H9 (cell line): ENCODE measurements around the gene DISP3. TPM values are rescaled to one million over a fixed set of nuclear protein-coding genes. Genes with fewer than 3 reads are reported as not detected.

ENCODE experiments used
- DNase-seq: peaks from one replicate; pipeline ENCODE4 v3.0.0-alpha.2; 2017
- H2AFZ ChIP-seq: one replicate; pipeline ENCODE4 v1.6.1; 2013; ENCODE audit warnings: mild to moderate bottlenecking, low read length, control low read depth, moderate library complexity
- H2AK5ac ChIP-seq: 2 replicates; pipeline ENCODE4 v1.6.1; 2013; ENCODE audit warnings: low read length, control low read depth, mixed read lengths; ENCODE audit not compliant: insufficient read length
- H2BK120ac ChIP-seq: one replicate; pipeline ENCODE4 v1.6.1; 2013; ENCODE audit warnings: low read depth, mild to moderate bottlenecking, low read length, control low read depth, inconsistent platforms; ENCODE audit not compliant: poor library complexity, severe bottlenecking
- H2BK12ac ChIP-seq: 2 replicates; pipeline ENCODE4 v1.6.1; 2013; ENCODE audit warnings: low read length, control low read depth, mixed read lengths, low read depth; ENCODE audit not compliant: insufficient read length
- H2BK15ac ChIP-seq: 2 replicates; pipeline ENCODE4 v1.6.1; 2013; ENCODE audit warnings: low read depth, low read length, control low read depth
- H2BK20ac ChIP-seq: one replicate; pipeline ENCODE4 v1.6.1; 2013; ENCODE audit warnings: low read depth, mild to moderate bottlenecking, low read length, control low read depth, inconsistent platforms; ENCODE audit not compliant: poor library complexity, severe bottlenecking
- H2BK5ac ChIP-seq: 2 replicates; pipeline ENCODE4 v1.6.1; 2013; ENCODE audit warnings: low read length, control low read depth, mixed read lengths; ENCODE audit not compliant: insufficient read length
- H3K14ac ChIP-seq: 2 replicates; pipeline ENCODE4 v1.6.1; 2013; ENCODE audit warnings: low read length, control low read depth; ENCODE audit not compliant: insufficient read depth
- H3K18ac ChIP-seq: 2 replicates; pipeline ENCODE4 v1.6.1; 2013; ENCODE audit warnings: low read depth, mild to moderate bottlenecking, mixed read lengths, low read length, control low read depth; ENCODE audit not compliant: insufficient read length
- H3K23ac ChIP-seq: 2 replicates; pipeline ENCODE4 v1.6.1; 2013; ENCODE audit warnings: low read length, control low read depth, mixed read lengths, low read depth; ENCODE audit not compliant: insufficient read length
- H3K23me2 ChIP-seq: 2 replicates; pipeline ENCODE4 v1.6.1; 2013; ENCODE audit warnings: low read depth, mild to moderate bottlenecking, mixed read lengths, low read length, control low read depth; ENCODE audit not compliant: insufficient read length, poor library complexity, severe bottlenecking
- H3K27ac ChIP-seq: 2 replicates; pipeline ENCODE4 v1.5.1; 2013; ENCODE audit warnings: low read length, control low read depth, mixed read lengths, low read depth; ENCODE audit not compliant: insufficient read length
- H3K27me3 ChIP-seq: 2 replicates; pipeline ENCODE4 v1.6.1; 2013; ENCODE audit warnings: low read length, control low read depth, inconsistent platforms; ENCODE audit not compliant: insufficient read depth
- H3K4ac ChIP-seq: 2 replicates; pipeline ENCODE4 v1.6.1; 2013; ENCODE audit warnings: low read depth, mild to moderate bottlenecking, control low read depth, inconsistent platforms, low read length, moderate library complexity
- H3K4me1 ChIP-seq: 2 replicates; pipeline ENCODE4 v1.6.1; 2013; ENCODE audit warnings: low read length, control low read depth, inconsistent platforms; ENCODE audit not compliant: insufficient read depth
- H3K4me2 ChIP-seq: 2 replicates; pipeline ENCODE4 v1.6.1; 2013; ENCODE audit warnings: low read length, control low read depth, mixed read lengths; ENCODE audit not compliant: insufficient read length, insufficient read depth
- H3K56ac ChIP-seq: 2 replicates; pipeline ENCODE4 v1.6.1; 2013; ENCODE audit warnings: low read depth, mild to moderate bottlenecking, mixed read lengths, low read length, control low read depth; ENCODE audit not compliant: insufficient read length
- H3K79me1 ChIP-seq: 2 replicates; pipeline ENCODE4 v1.6.1; 2013; ENCODE audit warnings: low read depth, mild to moderate bottlenecking, moderate library complexity, low read length, control low read depth, inconsistent platforms; ENCODE audit not compliant: insufficient read depth, poor library complexity, severe bottlenecking
- H3K79me2 ChIP-seq: 2 replicates; pipeline ENCODE4 v1.6.1; 2013; ENCODE audit warnings: low read length, control low read depth, inconsistent platforms; ENCODE audit not compliant: insufficient read depth
- H3K9ac ChIP-seq: 2 replicates; pipeline ENCODE4 v1.6.1; 2013; ENCODE audit warnings: low read length, control low read depth, mixed read lengths; ENCODE audit not compliant: insufficient read length; ENCODE audit errors: extremely low read depth
- H3K9me3 ChIP-seq: one replicate; pipeline ENCODE4 v1.6.1; 2013; ENCODE audit warnings: low read depth, low read length, inconsistent platforms; ENCODE audit not compliant: control insufficient read depth
- H3T11ph ChIP-seq: one replicate; pipeline ENCODE4 v1.6.1; 2013; ENCODE audit warnings: mild to moderate bottlenecking, low read length, control low read depth, inconsistent platforms
- H4K20me1 ChIP-seq: one replicate; pipeline ENCODE4 v1.6.1; 2013; ENCODE audit not compliant: control insufficient read depth, insufficient read length, insufficient read depth
- H4K5ac ChIP-seq: 2 replicates; pipeline ENCODE4 v1.6.1; 2013; ENCODE audit warnings: low read depth, mild to moderate bottlenecking, mixed read lengths, low read length, control low read depth; ENCODE audit not compliant: insufficient read length
- H4K8ac ChIP-seq: replicated peaks from 2 replicates; pipeline ENCODE4 v1.6.1; 2013; ENCODE audit warnings: low read length, control low read depth, mixed read lengths, low read depth; ENCODE audit not compliant: insufficient read length
- H4K91ac ChIP-seq: 2 replicates; pipeline ENCODE4 v1.6.1; 2013; ENCODE audit warnings: low read depth, mild to moderate bottlenecking, moderate library complexity, mixed read lengths, low read length, control low read depth; ENCODE audit not compliant: insufficient read length
- H3K27ac Mint-ChIP-seq, 3 experiments: 2 replicates in 2 of 3; 3 replicates in 1 of 3; pipeline ENCODE4 v1.8.0; 2020 to 2021; ENCODE audit warnings: mixed read lengths in 3 of 3, mild to moderate bottlenecking in 1 of 3, moderate library complexity in 1 of 3
- H3K27me3 Mint-ChIP-seq: 2 replicates; pipeline ENCODE4 v1.8.0; 2021; ENCODE audit warnings: low read depth, mild to moderate bottlenecking, moderate library complexity, mixed read lengths
- H3K36me3 Mint-ChIP-seq, 3 experiments: 2 replicates in 2 of 3; 3 replicates in 1 of 3; pipeline ENCODE4 v1.8.0; 2020 to 2021; ENCODE audit warnings: low read depth in 3 of 3, mixed read lengths in 3 of 3; ENCODE audit not compliant: insufficient read depth in 1 of 3
- H3K4me1 Mint-ChIP-seq, 2 experiments: 2 replicates each; pipeline ENCODE4 v1.8.0; 2020; ENCODE audit warnings: mixed read lengths in 2 of 2
- H3K4me3 Mint-ChIP-seq, 2 experiments: 2 replicates in 1 of 2; 3 replicates in 1 of 2; pipeline ENCODE4 v1.8.0; 2020 to 2021; ENCODE audit warnings: mild to moderate bottlenecking in 2 of 2, mixed read lengths in 2 of 2, moderate library complexity in 1 of 2
- H3K9me3 Mint-ChIP-seq, 2 experiments: 2 replicates in 1 of 2; 3 replicates in 1 of 2; pipeline ENCODE4 v1.8.0; 2020; ENCODE audit warnings: mild to moderate bottlenecking in 2 of 2, mixed read lengths in 2 of 2, moderate library complexity in 1 of 2
- CTCF ChIP-seq: fragments of 200-600 bp; sonication (generic); conservative IDR thresholded peaks from 3 replicates; pipeline ENCODE4 v1.8.0; 2021; ENCODE audit warnings: antibody characterized with exemption, mild to moderate bottlenecking
- WGBS: extraction: QIAGEN DNeasy Blood & Tissue Kit; methylation state at CpG from one replicate; pipeline ENCODE4 v1.1.7; 2013; ENCODE audit warnings: missing lambda C conversion rate, low lambda C conversion rate, mixed read lengths; ENCODE audit not compliant: insufficient read length; ENCODE audit errors: extremely low coverage; 5-methylcytosine and 5-hydroxymethylcytosine counted together
- total RNA-seq: library from RNA; stranded (reverse); gene quantifications from 2 replicates; pipeline ENCODE4 v1.2.1, GENCODE V29; 2021

DISP3 gene
- total RNA-seq, 1 experiment from 2014 or later, result 3.5 TPM

DNA sequence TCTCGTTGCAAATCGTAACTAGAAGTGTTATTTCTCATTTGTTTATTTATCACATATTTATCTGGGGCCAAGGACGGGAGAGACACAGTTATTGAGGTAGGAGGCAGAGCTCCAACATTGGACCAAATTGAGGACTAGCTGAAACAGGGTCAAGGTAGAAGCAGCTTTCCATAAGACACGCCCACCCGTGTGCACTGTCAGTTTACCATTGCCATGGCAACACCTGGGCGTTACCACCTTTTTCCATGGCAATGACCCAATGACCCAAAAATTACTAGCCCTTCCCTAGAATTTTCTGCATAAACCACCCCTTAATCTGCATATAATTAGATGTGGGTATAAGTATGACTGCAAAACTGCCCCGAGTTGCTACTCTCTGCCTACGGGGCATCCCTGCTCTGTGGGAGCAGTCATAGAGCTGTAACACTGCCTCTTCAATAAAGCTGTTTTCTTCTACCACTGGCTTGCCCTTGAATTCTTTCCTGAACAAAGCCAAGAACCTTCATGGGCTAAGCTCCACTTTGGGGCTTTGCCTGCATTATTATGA lies 102.6 kb downstream of the DISP3 start:
- no peak overlapping the region for H4K8ac ChIP-seq
- H3K27me3 ChIP-seq, result no peaks in the 10 kb centered on the region
- no peak overlapping the region for H2AFZ ChIP-seq
- no peak overlapping the region for H2BK5ac ChIP-seq
- no peak overlapping the region for H3K56ac ChIP-seq
- no CpG with 5 or more reads among the region's 8 CpGs for WGBS
- H3K79me1 ChIP-seq, result no peaks in the 10 kb centered on the region
- no peak overlapping the region for H3K4ac ChIP-seq
- no peaks in the 10 kb centered on the region for H3K9me3 ChIP-seq
- H3K27ac Mint-ChIP-seq, result no peak overlapping the region
- H2AK5ac ChIP-seq, result no peak overlapping the region
- no peak overlapping the region for H2BK120ac ChIP-seq
- no peaks in the 10 kb centered on the region for H3K36me3 Mint-ChIP-seq
- H3K14ac ChIP-seq, result no peak overlapping the region
- H2BK20ac ChIP-seq, result no peak overlapping the region
- no peak overlapping the region for H4K91ac ChIP-seq
- no peak overlapping the region for H3K4me3 Mint-ChIP-seq
- H3K4me1 ChIP-seq, result no peaks in the 10 kb centered on the region
- no peak overlapping the region for H3K27ac ChIP-seq
- no peaks in the 10 kb centered on the region for H3K9me3 Mint-ChIP-seq
- H3K18ac ChIP-seq, result no peak overlapping the region
- peaks cover 3% of the 10 kb centered on the region for H3K23me2 ChIP-seq
- H4K5ac ChIP-seq, result no peak overlapping the region
- no peak for TF ChIP-seq CTCF
- DNase-seq, result no peak
- no peak overlapping the region for H3T11ph ChIP-seq
- no peaks in the 10 kb centered on the region for H4K20me1 ChIP-seq
- peaks cover 16% of the 10 kb centered on the region for H3K27me3 Mint-ChIP-seq
- H3K79me2 ChIP-seq, result no peaks in the 10 kb centered on the region
- H3K23ac ChIP-seq, result no peak overlapping the region
- no peak overlapping the region for H3K9ac ChIP-seq
- no peak overlapping the region for H2BK15ac ChIP-seq
- peaks cover 0 to 6% of the 10 kb centered on the region in 2 experiments; a peak in 1 of 4 replicates for H3K4me1 Mint-ChIP-seq
- no peak overlapping the region for H3K4me2 ChIP-seq
- H2BK12ac ChIP-seq, result no peak overlapping the region
